ENCODE results near the gene ZNF746. TPM values are rescaled to one million over a fixed set of nuclear protein-coding genes. Genes with fewer than 3 reads are reported as not detected.

Gene ZNF746
- polyA plus RNA-seq, 1 donor from 2014 or later: 17.2 TPM

DNA sequence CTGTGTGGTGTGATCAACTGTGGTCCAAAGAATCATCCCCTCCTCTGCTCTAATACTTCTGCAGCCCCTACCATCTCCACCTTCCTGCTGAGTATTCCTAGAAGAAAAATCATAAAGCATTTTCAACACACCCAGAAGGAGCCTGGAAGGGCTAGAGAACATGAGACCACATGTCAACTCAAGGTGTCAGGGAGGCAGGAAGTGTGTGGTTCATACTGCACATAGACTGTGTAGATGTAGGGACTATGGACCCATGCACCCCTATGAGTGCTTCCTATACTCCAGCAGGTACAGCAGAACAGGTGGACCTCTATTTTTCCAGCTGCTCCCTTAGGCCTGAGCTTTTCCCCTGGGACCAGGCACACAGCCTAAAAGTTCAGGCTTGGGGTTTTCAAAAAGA lies 2.6 kb upstream of the ZNF746 start:
- Histone ChIP-seq H3K9me2 (ENCODE audit: insufficient read depth, low read length) (no peaks in the 10 kb centered on the region), H3K9ac (ENCODE audit: low read length) (no peak overlapping the region), H3K4me3 (ENCODE audit: low read length) (no peak overlapping the region), H3K27ac (ENCODE audit: low read length) (no peak overlapping the region), H3K36me3 (ENCODE audit: insufficient read depth, low read length) (no peaks in the 10 kb centered on the region), H3K9me3 (ENCODE audit: low read length) (no peaks in the 10 kb centered on the region), H3K27me3 (ENCODE audit: insufficient read depth, low read depth, low read length) (no peaks in the 10 kb centered on the region), H4K20me1 (ENCODE audit: insufficient read depth) (no peaks in the 10 kb centered on the region), H3F3A (ENCODE audit: insufficient read depth, low read length, poor library complexity, severe bottlenecking) (no peaks in the 10 kb centered on the region), H3K4me2 (ENCODE audit: low read length) (no peak overlapping the region), H2AFZ (ENCODE audit: low read depth, low read length) (no peak overlapping the region), H3K79me2 (replicated peaks; ENCODE audit: insufficient read depth, low read length) (peaks cover 10% of the 10 kb centered on the region)
- no peak for TF ChIP-seq REST (IDR thresholded peaks at IDR 0.05; ENCODE audit: borderline replicate concordance)
- no peak for TF ChIP-seq POLR2AphosphoS5 (IDR thresholded peaks at IDR 0.05)
- TF ChIP-seq MXI1 (conservative IDR thresholded peaks at IDR 0.05; ENCODE audit: poor library complexity, severe bottlenecking): no peak
- no peak for TF ChIP-seq CTCF (IDR thresholded peaks at IDR 0.05; ENCODE audit: poor library complexity, severe bottlenecking)
- TF ChIP-seq SMC3 (conservative IDR thresholded peaks at IDR 0.05; ENCODE audit: poor library complexity): no peak
- TF ChIP-seq TAF1 (IDR thresholded peaks at IDR 0.05; ENCODE audit: low read depth): no peak
- no peak for TF ChIP-seq RAD21 (conservative IDR thresholded peaks at IDR 0.05)
- no peak for TF ChIP-seq EP300 (conservative IDR thresholded peaks at IDR 0.05; ENCODE audit: poor library complexity, severe bottlenecking)
- no peak for TF ChIP-seq EZH2 (IDR thresholded peaks at IDR 0.05; ENCODE audit: borderline replicate concordance, insufficient read depth, low read length, poor library complexity, severe bottlenecking)

GRCh38 chr7:149498811-149499210 lies 1.2 kb upstream of the ZNF746 start:
- no peaks in the 10 kb centered on the region for H3K27me3 ChIP-seq (ENCODE audit: insufficient read depth, low read depth, low read length)
- no peak overlapping the region for H3K27ac ChIP-seq (ENCODE audit: low read length)
- no peak for TF ChIP-seq CTCF (IDR thresholded peaks at IDR 0.05; ENCODE audit: poor library complexity, severe bottlenecking)
- no peak for TF ChIP-seq SMC3 (conservative IDR thresholded peaks at IDR 0.05; ENCODE audit: poor library complexity)
- TF ChIP-seq TAF1 (IDR thresholded peaks at IDR 0.05; ENCODE audit: low read depth): no peak
- TF ChIP-seq RAD21 (conservative IDR thresholded peaks at IDR 0.05): no peak
- no peak for TF ChIP-seq EZH2 (IDR thresholded peaks at IDR 0.05; ENCODE audit: borderline replicate concordance, insufficient read depth, low read length, poor library complexity, severe bottlenecking)
- TF ChIP-seq MXI1 (conservative IDR thresholded peaks at IDR 0.05; ENCODE audit: poor library complexity, severe bottlenecking): no peak
- TF ChIP-seq EP300 (conservative IDR thresholded peaks at IDR 0.05; ENCODE audit: poor library complexity, severe bottlenecking): no peak
- no peak for TF ChIP-seq REST (IDR thresholded peaks at IDR 0.05; ENCODE audit: borderline replicate concordance)
- H3K4me2 ChIP-seq (ENCODE audit: low read length): no peak overlapping the region
- H3K36me3 ChIP-seq (ENCODE audit: insufficient read depth, low read length): no peaks in the 10 kb centered on the region
- peaks cover 12% of the 10 kb centered on the region for H3K79me2 ChIP-seq (replicated peaks; ENCODE audit: insufficient read depth, low read length)
- H3K9ac ChIP-seq (ENCODE audit: low read length): no peak overlapping the region
- H3K9me2 ChIP-seq (ENCODE audit: insufficient read depth, low read length): no peaks in the 10 kb centered on the region
- no peaks in the 10 kb centered on the region for H3F3A ChIP-seq (ENCODE audit: insufficient read depth, low read length, poor library complexity, severe bottlenecking)
- H3K4me3 ChIP-seq (ENCODE audit: low read length): no peak overlapping the region
- no peaks in the 10 kb centered on the region for H4K20me1 ChIP-seq (ENCODE audit: insufficient read depth)
- H3K9me3 ChIP-seq (ENCODE audit: low read length): no peaks in the 10 kb centered on the region
- no peak overlapping the region for H2AFZ ChIP-seq (ENCODE audit: low read depth, low read length)
